GM19043 (cell line): ENCODE measurements around the gene MAP7.

Experiments used
- ATAC-seq: cut with Tn5 transposase; IDR thresholded peaks from one replicate; pipeline ENCODE4 v1.9.1; 2021; ENCODE audit warnings: low read depth; ENCODE audit not compliant: unreplicated experiment

MAP7 gene

GRCh38 chr6:136534268-136534667, 16.0 kb downstream of the MAP7 start:
- no peak for ATAC-seq

GRCh38 chr6:136533487-136533886, 16.7 kb downstream of the MAP7 start:
- ATAC-seq = no peak

GRCh38 chr6:136532030-136532429, 18.2 kb downstream of the MAP7 start:
- ATAC-seq = no peak

- no peak for ATAC-seq
Observed at GRCh38 chr6:136529710-136530109, 20.5 kb downstream of the MAP7 start.

- ATAC-seq = no peak
Observed at GRCh38 chr6:136528477-136528876, 21.7 kb downstream of the MAP7 start.

GRCh38 chr6:136527831-136528230, 22.4 kb downstream of the MAP7 start:
- ATAC-seq = no peak

GRCh38 chr6:136526937-136527336, 23.3 kb downstream of the MAP7 start:
- no peak for ATAC-seq

GRCh38 chr6:136526196-136526930, 23.9 kb downstream of the MAP7 start:
- ATAC-seq = no peak

- no peak for ATAC-seq
Observed at GRCh38 chr6:136525586-136526195, 24.5 kb downstream of the MAP7 start.

GRCh38 chr6:136524936-136525413, 25.2 kb downstream of the MAP7 start:
- no peak for ATAC-seq

GRCh38 chr6:136524339-136524935, 25.8 kb downstream of the MAP7 start:
- no peak for ATAC-seq

GRCh38 chr6:136523196-136523595, 27.0 kb downstream of the MAP7 start:
- ATAC-seq = no peak

- no peak for ATAC-seq
Observed at GRCh38 chr6:136522636-136523035, 27.6 kb downstream of the MAP7 start.

GRCh38 chr6:136521911-136522310, 28.3 kb downstream of the MAP7 start:
- no peak for ATAC-seq

GRCh38 chr6:136521427-136521826, 28.8 kb downstream of the MAP7 start:
- no peak for ATAC-seq

- ATAC-seq = no peak
Observed at GRCh38 chr6:136520517-136520916, 29.7 kb downstream of the MAP7 start.

GRCh38 chr6:136517582-136517981, 32.6 kb downstream of the MAP7 start:
- ATAC-seq = no peak

GRCh38 chr6:136517002-136517401, 33.2 kb downstream of the MAP7 start:
- no peak for ATAC-seq

GRCh38 chr6:136514591-136514990, 35.6 kb downstream of the MAP7 start:
- no peak for ATAC-seq

GRCh38 chr6:136511926-136512325, 38.3 kb downstream of the MAP7 start:
- no peak for ATAC-seq

GRCh38 chr6:136511397-136511796, 38.8 kb downstream of the MAP7 start:
- ATAC-seq = no peak

- ATAC-seq = no peak
Observed at GRCh38 chr6:136510782-136511181, 39.4 kb downstream of the MAP7 start.
